Fibroblast of lung (primary cell): ENCODE results near the gene KRT80.

Experiments
- CTCF ChIP-seq, 2 donors: IDR thresholded peaks in 1 of 2; conservative IDR thresholded peaks in 1 of 2; 1 replicate in 1 of 2; 2 replicates in 1 of 2; pipeline ENCODE4 v1.5.1; 2011 to 2012; ENCODE audit warnings: low read length in 2 of 2, control low read depth in 1 of 2, inconsistent platforms in 1 of 2, low read depth in 1 of 2, mild to moderate bottlenecking in 1 of 2
- EZH2 ChIP-seq: IDR thresholded peaks from 2 replicates; pipeline ENCODE4 v1.5.1; 2012; ENCODE audit warnings: low read length, control low read depth, mild to moderate bottlenecking; ENCODE audit errors: missing control alignments

DNA sequence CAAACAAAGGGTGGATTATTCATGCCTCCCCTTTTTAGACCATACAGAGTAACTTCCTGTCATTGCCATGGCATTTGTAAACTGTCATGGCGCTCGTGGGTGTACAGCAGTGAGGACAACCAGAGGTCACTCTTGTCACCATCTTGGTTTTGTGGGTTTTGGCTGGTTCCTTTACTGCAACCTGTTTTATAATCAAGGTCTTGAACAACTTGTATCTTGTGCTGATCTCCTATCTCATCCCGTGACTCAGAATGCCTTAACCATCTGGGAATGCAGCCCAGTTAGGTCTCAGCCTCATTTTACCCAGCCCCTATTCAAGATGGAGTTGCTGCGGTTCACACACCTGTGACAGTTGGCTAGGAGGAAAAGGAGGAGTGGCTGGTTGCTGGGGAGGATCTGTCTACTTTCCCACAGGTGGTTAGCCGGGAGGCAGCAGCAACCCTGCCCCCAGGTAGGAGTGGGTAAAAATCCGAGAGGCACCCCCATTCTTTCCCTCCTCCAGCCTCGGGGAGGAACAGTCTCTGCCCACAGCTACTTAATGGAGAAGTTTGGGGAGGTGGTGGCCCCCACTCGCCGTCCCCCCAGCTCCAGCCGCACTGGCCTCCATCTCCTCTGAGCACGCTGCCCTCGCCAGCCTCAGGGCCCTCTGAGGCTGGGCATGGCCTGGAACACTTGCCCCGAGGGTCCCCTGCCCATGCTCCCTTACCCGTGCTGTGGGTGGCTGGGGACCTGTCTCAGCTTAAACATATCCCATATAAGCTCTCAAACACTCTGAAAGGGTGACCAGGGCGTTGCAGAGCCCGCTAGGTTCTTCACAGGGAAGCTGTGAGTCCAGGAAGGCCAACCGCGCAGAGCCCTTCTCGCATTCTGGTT, 70.6 kb downstream of the KRT80 start:
- TF ChIP-seq CTCF (conservative IDR thresholded peaks at IDR 0.05 in 1 of 2, IDR thresholded peaks at IDR 0.05 in 1 of 2; ENCODE audit: low read depth in 1 of 2, low read length in 2 of 2) (no peak), EZH2 (no peak)
